CMK (cell line): ENCODE results near the gene RABGGTB.
"Not testable (repeated sequence)": the region's sequence is repeated elsewhere in the genome, so short reads cannot be mapped to it uniquely, and the experiment has no call there.

ENCODE experiments used
- DNase-seq: peaks from one replicate; pipeline ENCODE4 v3.0.0-alpha.2; 2010; ENCODE audit warnings: low read depth

RABGGTB gene

GRCh38 chr1:75795703-75796193, 9.7 kb downstream of the RABGGTB start:
- no peak for DNase-seq

GRCh38 chr1:75796376-75797272, 10.6 kb downstream of the RABGGTB start, which contains the start of gene MSH4:
MSH4 (plus strand) TSS chr1:75796882; CDS start chr1:75796986, 104 bp downstream.
- DNase-seq: no peak

GRCh38 chr1:75797273-75797588, 11.2 kb downstream of the RABGGTB start:
- DNase-seq: no peak

GRCh38 chr1:75797606-75798216, 11.7 kb downstream of the RABGGTB start:
- no peak for DNase-seq

GRCh38 chr1:75801480-75801879, 15.4 kb downstream of the RABGGTB start:
- DNase-seq: not testable (repeated sequence)

- DNase-seq: no peak
Observed at GRCh38 chr1:75808921-75809320, 22.9 kb downstream of the RABGGTB start.

GRCh38 chr1:75810113-75810512, 24.1 kb downstream of the RABGGTB start:
- not testable (repeated sequence) for DNase-seq

GRCh38 chr1:75811211-75811981, 25.3 kb downstream of the RABGGTB start:
- no peak for DNase-seq

GRCh38 chr1:75812065-75812464, 26.0 kb downstream of the RABGGTB start:
- no peak for DNase-seq

- not testable (repeated sequence) for DNase-seq
Observed at GRCh38 chr1:75823596-75823995, 37.5 kb downstream of the RABGGTB start.

GRCh38 chr1:75836528-75837100, 50.6 kb downstream of the RABGGTB start:
- DNase-seq: no peak

GRCh38 chr1:75838079-75838478, 52.0 kb downstream of the RABGGTB start:
- no peak for DNase-seq

GRCh38 chr1:75841421-75841820, 55.4 kb downstream of the RABGGTB start:
- DNase-seq: no peak
